H9 (cell line): ENCODE measurements around the gene RARB. TPM values are rescaled to one million over a fixed set of nuclear protein-coding genes. Genes with fewer than 3 reads are reported as not detected.
A peak's percentile ranks its signal among the peaks of the same experiment; 100 is the strongest.

ENCODE experiments used
- DNase-seq: peaks from one replicate; pipeline ENCODE4 v3.0.0-alpha.2; 2017
- H2AFZ ChIP-seq: one replicate; pipeline ENCODE4 v1.6.1; 2013; ENCODE audit warnings: mild to moderate bottlenecking, low read length, control low read depth, moderate library complexity
- H2AK5ac ChIP-seq: 2 replicates; pipeline ENCODE4 v1.6.1; 2013; ENCODE audit warnings: low read length, control low read depth, mixed read lengths; ENCODE audit not compliant: insufficient read length
- H2BK120ac ChIP-seq: one replicate; pipeline ENCODE4 v1.6.1; 2013; ENCODE audit warnings: low read depth, mild to moderate bottlenecking, low read length, control low read depth, inconsistent platforms; ENCODE audit not compliant: poor library complexity, severe bottlenecking
- H2BK12ac ChIP-seq: 2 replicates; pipeline ENCODE4 v1.6.1; 2013; ENCODE audit warnings: low read length, control low read depth, mixed read lengths, low read depth; ENCODE audit not compliant: insufficient read length
- H2BK15ac ChIP-seq: 2 replicates; pipeline ENCODE4 v1.6.1; 2013; ENCODE audit warnings: low read depth, low read length, control low read depth
- H2BK20ac ChIP-seq: one replicate; pipeline ENCODE4 v1.6.1; 2013; ENCODE audit warnings: low read depth, mild to moderate bottlenecking, low read length, control low read depth, inconsistent platforms; ENCODE audit not compliant: poor library complexity, severe bottlenecking
- H2BK5ac ChIP-seq: 2 replicates; pipeline ENCODE4 v1.6.1; 2013; ENCODE audit warnings: low read length, control low read depth, mixed read lengths; ENCODE audit not compliant: insufficient read length
- H3K14ac ChIP-seq: 2 replicates; pipeline ENCODE4 v1.6.1; 2013; ENCODE audit warnings: low read length, control low read depth; ENCODE audit not compliant: insufficient read depth
- H3K18ac ChIP-seq: 2 replicates; pipeline ENCODE4 v1.6.1; 2013; ENCODE audit warnings: low read depth, mild to moderate bottlenecking, mixed read lengths, low read length, control low read depth; ENCODE audit not compliant: insufficient read length
- H3K23ac ChIP-seq: 2 replicates; pipeline ENCODE4 v1.6.1; 2013; ENCODE audit warnings: low read length, control low read depth, mixed read lengths, low read depth; ENCODE audit not compliant: insufficient read length
- H3K23me2 ChIP-seq: 2 replicates; pipeline ENCODE4 v1.6.1; 2013; ENCODE audit warnings: low read depth, mild to moderate bottlenecking, mixed read lengths, low read length, control low read depth; ENCODE audit not compliant: insufficient read length, poor library complexity, severe bottlenecking
- H3K27ac ChIP-seq: 2 replicates; pipeline ENCODE4 v1.5.1; 2013; ENCODE audit warnings: low read length, control low read depth, mixed read lengths, low read depth; ENCODE audit not compliant: insufficient read length
- H3K27me3 ChIP-seq: 2 replicates; pipeline ENCODE4 v1.6.1; 2013; ENCODE audit warnings: low read length, control low read depth, inconsistent platforms; ENCODE audit not compliant: insufficient read depth
- H3K4ac ChIP-seq: 2 replicates; pipeline ENCODE4 v1.6.1; 2013; ENCODE audit warnings: low read depth, mild to moderate bottlenecking, control low read depth, inconsistent platforms, low read length, moderate library complexity
- H3K4me1 ChIP-seq: 2 replicates; pipeline ENCODE4 v1.6.1; 2013; ENCODE audit warnings: low read length, control low read depth, inconsistent platforms; ENCODE audit not compliant: insufficient read depth
- H3K4me2 ChIP-seq: 2 replicates; pipeline ENCODE4 v1.6.1; 2013; ENCODE audit warnings: low read length, control low read depth, mixed read lengths; ENCODE audit not compliant: insufficient read length, insufficient read depth
- H3K56ac ChIP-seq: 2 replicates; pipeline ENCODE4 v1.6.1; 2013; ENCODE audit warnings: low read depth, mild to moderate bottlenecking, mixed read lengths, low read length, control low read depth; ENCODE audit not compliant: insufficient read length
- H3K79me1 ChIP-seq: 2 replicates; pipeline ENCODE4 v1.6.1; 2013; ENCODE audit warnings: low read depth, mild to moderate bottlenecking, moderate library complexity, low read length, control low read depth, inconsistent platforms; ENCODE audit not compliant: insufficient read depth, poor library complexity, severe bottlenecking
- H3K79me2 ChIP-seq: 2 replicates; pipeline ENCODE4 v1.6.1; 2013; ENCODE audit warnings: low read length, control low read depth, inconsistent platforms; ENCODE audit not compliant: insufficient read depth
- H3K9ac ChIP-seq: 2 replicates; pipeline ENCODE4 v1.6.1; 2013; ENCODE audit warnings: low read length, control low read depth, mixed read lengths; ENCODE audit not compliant: insufficient read length; ENCODE audit errors: extremely low read depth
- H3K9me3 ChIP-seq: one replicate; pipeline ENCODE4 v1.6.1; 2013; ENCODE audit warnings: low read depth, low read length, inconsistent platforms; ENCODE audit not compliant: control insufficient read depth
- H3T11ph ChIP-seq: one replicate; pipeline ENCODE4 v1.6.1; 2013; ENCODE audit warnings: mild to moderate bottlenecking, low read length, control low read depth, inconsistent platforms
- H4K20me1 ChIP-seq: one replicate; pipeline ENCODE4 v1.6.1; 2013; ENCODE audit not compliant: control insufficient read depth, insufficient read length, insufficient read depth
- H4K5ac ChIP-seq: 2 replicates; pipeline ENCODE4 v1.6.1; 2013; ENCODE audit warnings: low read depth, mild to moderate bottlenecking, mixed read lengths, low read length, control low read depth; ENCODE audit not compliant: insufficient read length
- H4K8ac ChIP-seq: replicated peaks from 2 replicates; pipeline ENCODE4 v1.6.1; 2013; ENCODE audit warnings: low read length, control low read depth, mixed read lengths, low read depth; ENCODE audit not compliant: insufficient read length
- H4K91ac ChIP-seq: 2 replicates; pipeline ENCODE4 v1.6.1; 2013; ENCODE audit warnings: low read depth, mild to moderate bottlenecking, moderate library complexity, mixed read lengths, low read length, control low read depth; ENCODE audit not compliant: insufficient read length
- H3K27ac Mint-ChIP-seq, 3 experiments: 2 replicates in 2 of 3; 3 replicates in 1 of 3; pipeline ENCODE4 v1.8.0; 2020 to 2021; ENCODE audit warnings: mixed read lengths in 3 of 3, mild to moderate bottlenecking in 1 of 3, moderate library complexity in 1 of 3
- H3K27me3 Mint-ChIP-seq: 2 replicates; pipeline ENCODE4 v1.8.0; 2021; ENCODE audit warnings: low read depth, mild to moderate bottlenecking, moderate library complexity, mixed read lengths
- H3K36me3 Mint-ChIP-seq, 3 experiments: 2 replicates in 2 of 3; 3 replicates in 1 of 3; pipeline ENCODE4 v1.8.0; 2020 to 2021; ENCODE audit warnings: low read depth in 3 of 3, mixed read lengths in 3 of 3; ENCODE audit not compliant: insufficient read depth in 1 of 3
- H3K4me1 Mint-ChIP-seq, 2 experiments: 2 replicates each; pipeline ENCODE4 v1.8.0; 2020; ENCODE audit warnings: mixed read lengths in 2 of 2
- H3K4me3 Mint-ChIP-seq, 2 experiments: 2 replicates in 1 of 2; 3 replicates in 1 of 2; pipeline ENCODE4 v1.8.0; 2020 to 2021; ENCODE audit warnings: mild to moderate bottlenecking in 2 of 2, mixed read lengths in 2 of 2, moderate library complexity in 1 of 2
- H3K9me3 Mint-ChIP-seq, 2 experiments: 2 replicates in 1 of 2; 3 replicates in 1 of 2; pipeline ENCODE4 v1.8.0; 2020; ENCODE audit warnings: mild to moderate bottlenecking in 2 of 2, mixed read lengths in 2 of 2, moderate library complexity in 1 of 2
- CTCF ChIP-seq: fragments of 200-600 bp; sonication (generic); conservative IDR thresholded peaks from 3 replicates; pipeline ENCODE4 v1.8.0; 2021; ENCODE audit warnings: antibody characterized with exemption, mild to moderate bottlenecking
- WGBS: extraction: QIAGEN DNeasy Blood & Tissue Kit; methylation state at CpG from one replicate; pipeline ENCODE4 v1.1.7; 2013; ENCODE audit warnings: missing lambda C conversion rate, low lambda C conversion rate, mixed read lengths; ENCODE audit not compliant: insufficient read length; ENCODE audit errors: extremely low coverage; 5-methylcytosine and 5-hydroxymethylcytosine counted together
- total RNA-seq: library from RNA; stranded (reverse); gene quantifications from 2 replicates; pipeline ENCODE4 v1.2.1, GENCODE V29; 2021

RARB gene
- total RNA-seq, 1 experiment from 2014 or later, result 0.22 TPM

- Histone ChIP-seq H3K23ac (no peak overlapping the region), H3T11ph (no peak overlapping the region), H3K18ac (no peak overlapping the region), H3K79me2 (no peaks in the 10 kb centered on the region), H3K4ac (no peak overlapping the region), H2BK5ac (no peak overlapping the region), H4K91ac (no peak overlapping the region), H3K9ac (no peak overlapping the region), H2BK20ac (no peak overlapping the region), H2BK15ac (no peak overlapping the region), H2BK120ac (no peak overlapping the region), H2AFZ (no peak overlapping the region), H4K8ac (no peak overlapping the region), H3K79me1 (no peaks in the 10 kb centered on the region), H4K20me1 (no peaks in the 10 kb centered on the region), H3K9me3 (no peaks in the 10 kb centered on the region), H3K56ac (no peak overlapping the region), H2AK5ac (no peak overlapping the region), H3K23me2 (no peaks in the 10 kb centered on the region), H4K5ac (no peak overlapping the region), H2BK12ac (no peak overlapping the region), H3K4me1 (no peaks in the 10 kb centered on the region; the same call in 1 of the 2 replicates), H3K14ac (no peak overlapping the region), H3K4me2 (no peak overlapping the region), H3K27ac (no peak overlapping the region), H3K27me3 (no peaks in the 10 kb centered on the region)
- Mint-ChIP-seq H3K9me3 (no peaks in the 10 kb centered on the region), H3K4me3 (no peak overlapping the region), H3K27me3 (no peaks in the 10 kb centered on the region), H3K36me3 (no peaks in the 10 kb centered on the region), H3K4me1 (peaks cover 9 to 10% of the 10 kb centered on the region in 2 experiments; a peak in 3 of 4 replicates), H3K27ac (peak overlapping the region in 1 of 3 experiments; percentile 34; a peak in 2 of 7 replicates)
- no peak for TF ChIP-seq CTCF
- no CpG with 5 or more reads among the region's 2 CpGs for WGBS
- DNase-seq, result no peak
Observed at GRCh38 chr3:25469558-25469957, 41.5 kb downstream of the RARB start.
